Activated CD8-positive, alpha-beta T cell treated with anti-CD3 and anti-CD28 coated beads for 36 hours (primary cell): ENCODE data around the gene PYHIN1. TPM values are rescaled to one million over a fixed set of nuclear protein-coding genes. Genes with fewer than 3 reads are reported as not detected.
"Not testable (repeated sequence)": the region's sequence is repeated elsewhere in the genome, so short reads cannot be mapped to it uniquely, and the experiment has no call there.

Experiments
- ATAC-seq: fragments of 200-7000 bp; cut with Tn5 transposase; one replicate; pipeline ENCODE4 v1.10.0; 2021; ENCODE audit warnings: mild to moderate bottlenecking, moderate library complexity
- CTCF ChIA-PET: fragments of 350-600 bp; sonication (Branson Sonifier 250); formaldehyde crosslinking; loops from one replicate; lab custom pipeline; 2021; ENCODE audit warnings: antibody characterized with exemption; lab: Charles Lee
- POLR2A ChIA-PET: fragments of 350-600 bp; sonication (Branson Sonifier 250); formaldehyde crosslinking; loops from one replicate; lab custom pipeline; 2021; ENCODE audit warnings: antibody characterized with exemption; lab: Charles Lee
- DNase-seq: peaks from one replicate; pipeline ENCODE4 v3.0.0-alpha.2; 2020
- H3K27ac Mint-ChIP-seq: one replicate; pipeline ENCODE4 v1.8.0; 2021; ENCODE audit warnings: mild to moderate bottlenecking, mixed read lengths
- H3K27me3 Mint-ChIP-seq: one replicate; pipeline ENCODE4 v1.8.0; 2021; ENCODE audit warnings: mixed read lengths
- H3K36me3 Mint-ChIP-seq: one replicate; pipeline ENCODE4 v1.8.0; 2021; ENCODE audit warnings: low read depth, mixed read lengths
- H3K4me1 Mint-ChIP-seq: one replicate; pipeline ENCODE4 v1.8.0; 2021; ENCODE audit warnings: low read depth, mixed read lengths
- H3K4me3 Mint-ChIP-seq: one replicate; pipeline ENCODE4 v1.8.0; 2021; ENCODE audit warnings: mild to moderate bottlenecking, moderate library complexity, mixed read lengths
- H3K9me3 Mint-ChIP-seq: one replicate; pipeline ENCODE4 v1.8.0; 2021; ENCODE audit warnings: mixed read lengths
- CTCF ChIP-seq: fragments of 200-600 bp; IDR thresholded peaks from one replicate; pipeline ENCODE4 v1.8.0; 2022; ENCODE audit warnings: antibody characterized with exemption, mild to moderate bottlenecking
- intact Hi-C: fragments of 100-400 bp; cut with micrococcal nuclease; formaldehyde crosslinking; loops from one replicate; pipeline ENCODE4 v1.10.0; 2022
- total RNA-seq, 2 experiments: library from RNA; stranded (reverse); gene quantifications; one replicate each; pipeline ENCODE4 v1.2.3, GENCODE V29; 2021

PYHIN1 gene
- total RNA-seq, 2 experiments from 2014 or later = 7.0 to 8.5 TPM

DNA sequence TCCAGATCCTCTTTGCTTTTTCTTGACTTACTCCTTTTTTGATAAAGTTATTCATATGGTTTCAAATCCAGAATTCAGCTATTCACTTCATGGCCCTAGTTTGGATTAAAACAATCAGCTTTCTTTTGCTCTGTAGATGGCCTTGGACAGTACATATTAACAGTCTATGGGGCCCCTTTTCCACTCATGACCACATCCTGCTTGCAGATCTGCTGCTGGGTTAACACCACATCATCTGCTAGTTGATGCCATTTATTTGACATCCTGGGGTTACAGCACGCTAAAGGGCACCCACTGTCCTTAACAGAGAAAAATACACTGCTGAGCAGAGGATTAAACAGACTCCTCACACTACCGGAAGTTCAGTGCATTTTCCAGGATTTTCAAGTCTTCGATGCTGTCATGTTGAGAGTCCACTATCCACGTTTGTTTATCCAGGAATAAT is 77.4 kb downstream of the PYHIN1 start:
- TF ChIP-seq CTCF = no peak
- peaks cover 36% of the 10 kb centered on the region for H3K4me1 Mint-ChIP-seq
- POLR2A ChIA-PET = interaction anchor here (0.5 to 3.4 kb wide), 29 partner anchors 8 to 915 kb away, joined by 3 to 33 read pairs (median 4); partner anchors contain the start of genes AIM2 and PYHIN1
- peaks cover 55% of the 10 kb centered on the region for H3K36me3 Mint-ChIP-seq
- intact Hi-C loops = no loop called here
- H3K27ac Mint-ChIP-seq = peak overlapping the region; percentile 96
- peak overlapping the region; percentile 83 for H3K4me3 Mint-ChIP-seq
- no peaks in the 10 kb centered on the region for H3K27me3 Mint-ChIP-seq
- peak; percentile 64 for ATAC-seq
- CTCF ChIA-PET = interaction anchor here (1.7 to 1.8 kb wide), 2 partner anchors 63 to 69 kb away, joined by 5 to 7 read pairs; no protein-coding TSS in a partner anchor
- DNase-seq = peak; percentile 93
- no peaks in the 10 kb centered on the region for H3K9me3 Mint-ChIP-seq

DNA sequence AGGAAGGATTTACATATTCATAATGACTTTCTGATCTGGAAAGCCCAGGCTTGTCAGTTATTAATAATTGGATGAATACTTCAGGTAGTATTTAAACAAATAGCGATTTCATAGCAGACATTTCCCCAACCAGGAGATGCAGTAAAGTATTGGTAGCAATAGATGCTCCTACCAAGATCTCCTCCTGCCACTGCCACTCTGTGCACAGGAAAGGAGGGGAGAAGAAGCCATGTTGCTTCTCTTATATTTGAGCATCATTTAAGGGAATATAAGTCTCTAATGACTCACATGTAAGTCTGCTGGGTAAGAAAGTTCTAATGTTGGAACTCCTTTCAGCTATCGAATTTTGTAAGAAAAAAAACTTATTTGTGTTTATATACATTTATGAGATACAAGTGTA is 77.9 kb downstream of the PYHIN1 start:
- H3K27me3 Mint-ChIP-seq = no peaks in the 10 kb centered on the region
- H3K4me1 Mint-ChIP-seq = peaks cover 36% of the 10 kb centered on the region
- peak overlapping the region; percentile 96 for H3K27ac Mint-ChIP-seq
- no peaks in the 10 kb centered on the region for H3K9me3 Mint-ChIP-seq
- H3K36me3 Mint-ChIP-seq = peaks cover 60% of the 10 kb centered on the region
- H3K4me3 Mint-ChIP-seq = peak overlapping the region; percentile 83
- TF ChIP-seq CTCF = no peak
- CTCF ChIA-PET = interaction anchor here (0.8 to 1.7 kb wide), 3 partner anchors 67 to 81 kb away, joined by 3 to 5 read pairs (median 3); partner anchors contain the start of gene AIM2
- intact Hi-C loops = no loop called here
- ATAC-seq (peak; percentile 19), DNase-seq (peak; percentile 20)
- POLR2A ChIA-PET = interaction anchor here (0.5 to 3.4 kb wide), 19 partner anchors 9 to 915 kb away, joined by 3 to 33 read pairs (median 4); partner anchors contain the start of genes AIM2 and PYHIN1

DNA sequence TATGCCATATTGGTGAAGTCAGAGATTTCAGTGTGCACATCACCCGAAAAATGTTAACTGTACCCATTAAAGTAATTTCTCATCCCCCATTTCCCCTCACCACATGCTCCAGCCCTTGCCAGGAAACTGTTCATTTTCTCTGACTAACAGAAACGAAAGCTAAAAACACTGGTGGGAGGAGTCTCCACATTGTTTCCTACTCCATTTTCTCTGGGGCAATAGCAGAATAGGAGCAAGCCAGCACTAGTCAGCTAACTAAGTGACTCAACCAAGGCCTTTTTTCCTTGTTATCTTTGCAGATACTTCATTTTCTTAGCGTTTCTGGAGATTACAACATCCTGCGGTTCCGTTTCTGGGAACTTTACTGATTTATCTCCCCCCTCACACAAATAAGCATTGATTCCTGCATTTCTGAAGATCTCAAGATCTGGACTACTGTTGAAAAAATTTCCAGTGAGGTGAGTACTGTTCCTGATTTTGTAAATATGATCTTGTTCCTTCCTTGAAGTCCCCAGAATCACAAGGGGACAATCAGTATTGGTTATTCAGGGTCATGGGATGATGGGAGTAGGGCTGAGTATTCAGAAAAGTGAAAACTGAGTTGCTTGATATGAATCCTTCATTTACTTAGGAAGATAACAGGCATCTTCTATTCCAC is 78.5 kb downstream of the PYHIN1 start, which contains the start of gene IFI16:
IFI16 (plus strand) TSS at position 204 of the 658 bp plus-strand sequence. CDS start 4,774 bp downstream, outside the sequence.
- Mint-ChIP-seq H3K27ac (peak within 1 kb of the TSS; percentile 96), H3K9me3 (no peaks in the 10 kb centered on the region), H3K4me1 (peaks cover 33% of the 10 kb centered on the region), H3K36me3 (peaks cover 66% of the 10 kb centered on the region), H3K4me3 (peak within 1 kb of the TSS; percentile 83), H3K27me3 (no peaks in the 10 kb centered on the region)
- TF ChIP-seq CTCF = no peak
- CTCF ChIA-PET = interaction anchor here (0.8 to 1.7 kb wide), 3 partner anchors 67 to 81 kb away, joined by 3 to 5 read pairs (median 3); partner anchors contain the start of gene AIM2
- intact Hi-C loops = loop anchor here (5.0 kb wide), 1 partner anchor 67 kb away; the partner anchor contains the start of gene AIM2
- peak; percentile 72 for DNase-seq
- POLR2A ChIA-PET = interaction anchor here (0.6 to 3.4 kb wide), 18 partner anchors 9 to 914 kb away, joined by 3 to 33 read pairs (median 4); partner anchors contain the start of genes AIM2 and PYHIN1
- peak; percentile 68 for ATAC-seq

DNA sequence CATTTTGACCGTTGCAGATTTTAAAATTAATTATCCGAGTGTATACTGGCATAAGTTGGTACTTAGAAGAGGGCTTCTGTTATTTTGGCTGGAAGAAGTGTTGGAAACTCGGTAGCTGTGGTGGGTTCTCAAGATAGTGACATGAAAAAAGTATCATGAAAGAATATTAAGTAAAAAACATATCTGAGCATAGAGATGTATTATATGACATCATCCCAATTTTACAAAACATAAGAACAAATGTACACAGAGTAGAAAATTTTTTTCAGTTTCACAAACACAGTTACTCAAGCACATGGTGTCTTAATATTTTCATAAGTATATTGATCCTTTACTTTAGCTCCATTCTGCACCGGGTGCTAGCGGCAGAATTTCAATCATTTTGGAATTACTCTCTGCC is 79.0 kb downstream of the PYHIN1 start:
- TF ChIP-seq CTCF = no peak
- peak overlapping the region; percentile 83 for H3K4me3 Mint-ChIP-seq
- ChIA-PET POLR2A (interaction anchor here (0.6 to 3.4 kb wide), 9 partner anchors 10 to 914 kb away, joined by 3 to 33 read pairs (median 7); partner anchors contain the start of gene AIM2), CTCF (interaction anchor here (1.7 kb wide), 1 partner anchor 68 kb away, joined by 5 read pairs; no protein-coding TSS in a partner anchor)
- H3K36me3 Mint-ChIP-seq = peaks cover 71% of the 10 kb centered on the region
- no peaks in the 10 kb centered on the region for H3K27me3 Mint-ChIP-seq
- peak overlapping the region; percentile 96 for H3K27ac Mint-ChIP-seq
- intact Hi-C loops = loop anchor here (5.0 kb wide), 1 partner anchor 67 kb away; the partner anchor contains the start of gene AIM2
- H3K4me1 Mint-ChIP-seq = peaks cover 33% of the 10 kb centered on the region
- DNase-seq (no peak), ATAC-seq (no peak)
- no peaks in the 10 kb centered on the region for H3K9me3 Mint-ChIP-seq

- intact Hi-C loops = loop anchor here (5.0 kb wide), 1 partner anchor 66 kb away; the partner anchor contains the start of gene AIM2
- Mint-ChIP-seq H3K36me3 (peaks cover 75% of the 10 kb centered on the region), H3K4me1 (peaks cover 33% of the 10 kb centered on the region), H3K4me3 (peak overlapping the region; percentile 83), H3K27ac (peak overlapping the region; percentile 96)
- ATAC-seq, H3K27me3 Mint-ChIP-seq, H3K9me3 Mint-ChIP-seq, CTCF ChIA-PET: not testable (repeated sequence)
- peak; percentile 42 for DNase-seq
- POLR2A ChIA-PET = interaction anchor here (0.7 to 3.4 kb wide), 7 partner anchors 10 to 505 kb away, joined by 3 to 33 read pairs (median 6); partner anchors contain the start of gene AIM2
Measured at GRCh38 chr1:159011001-159011400, 79.6 kb downstream of the PYHIN1 start.
